Coronary artery (tissue), 2 donors: Measurements from ENCODE around the gene RMND5A.

Experiments used
- DNase-seq: peaks from one replicate; pipeline ENCODE4 v3.0.0-alpha.2; 2017; ENCODE audit warnings: low spot score
- H3K27ac ChIP-seq, 2 donors: fragments of 200-600 bp; sonication (generic); one replicate each; pipeline ENCODE4 v1.5.1; 2016 to 2019
- H3K4me3 ChIP-seq: fragments of 200-600 bp; sonication (generic); 2 replicates; pipeline ENCODE4 v1.5.1; 2016; ENCODE audit warnings: mild to moderate bottlenecking, moderate library complexity
- TF ChIP-seq, protein P1 (sequence below): fragments of 200-600 bp; sonication (generic); IDR thresholded peaks from one replicate; pipeline ENCODE4 v1.5.1; 2019; ENCODE audit warnings: antibody characterized with exemption

The RMND5A gene

DNA sequence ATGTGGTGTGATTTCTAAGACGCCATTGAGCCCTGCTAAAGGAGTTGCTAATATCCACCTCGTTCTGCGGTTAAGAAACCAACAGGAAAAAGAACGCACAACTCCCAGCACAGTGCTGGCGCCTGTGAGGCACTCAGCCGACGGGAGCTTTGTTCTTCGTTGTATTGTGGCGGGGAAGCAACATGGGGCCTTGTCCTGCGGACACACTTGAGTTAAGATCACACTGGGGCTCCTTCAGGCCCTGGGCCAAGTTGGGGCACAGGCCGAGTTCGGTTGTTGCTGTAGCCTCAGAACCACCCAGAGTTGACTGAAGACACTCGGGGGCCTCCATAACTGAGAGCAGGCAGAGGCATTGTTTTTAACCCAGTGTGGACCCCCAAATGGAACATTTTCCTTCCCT lies 101.2 kb downstream of the RMND5A start:
- no peak for DNase-seq
- Histone ChIP-seq H3K4me3 (no peak overlapping the region), H3K27ac (no peak overlapping the region)
- TF ChIP-seq, protein P1, sequence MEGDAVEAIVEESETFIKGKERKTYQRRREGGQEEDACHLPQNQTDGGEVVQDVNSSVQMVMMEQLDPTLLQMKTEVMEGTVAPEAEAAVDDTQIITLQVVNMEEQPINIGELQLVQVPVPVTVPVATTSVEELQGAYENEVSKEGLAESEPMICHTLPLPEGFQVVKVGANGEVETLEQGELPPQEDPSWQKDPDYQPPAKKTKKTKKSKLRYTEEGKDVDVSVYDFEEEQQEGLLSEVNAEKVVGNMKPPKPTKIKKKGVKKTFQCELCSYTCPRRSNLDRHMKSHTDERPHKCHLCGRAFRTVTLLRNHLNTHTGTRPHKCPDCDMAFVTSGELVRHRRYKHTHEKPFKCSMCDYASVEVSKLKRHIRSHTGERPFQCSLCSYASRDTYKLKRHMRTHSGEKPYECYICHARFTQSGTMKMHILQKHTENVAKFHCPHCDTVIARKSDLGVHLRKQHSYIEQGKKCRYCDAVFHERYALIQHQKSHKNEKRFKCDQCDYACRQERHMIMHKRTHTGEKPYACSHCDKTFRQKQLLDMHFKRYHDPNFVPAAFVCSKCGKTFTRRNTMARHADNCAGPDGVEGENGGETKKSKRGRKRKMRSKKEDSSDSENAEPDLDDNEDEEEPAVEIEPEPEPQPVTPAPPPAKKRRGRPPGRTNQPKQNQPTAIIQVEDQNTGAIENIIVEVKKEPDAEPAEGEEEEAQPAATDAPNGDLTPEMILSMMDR: no peak

DNA sequence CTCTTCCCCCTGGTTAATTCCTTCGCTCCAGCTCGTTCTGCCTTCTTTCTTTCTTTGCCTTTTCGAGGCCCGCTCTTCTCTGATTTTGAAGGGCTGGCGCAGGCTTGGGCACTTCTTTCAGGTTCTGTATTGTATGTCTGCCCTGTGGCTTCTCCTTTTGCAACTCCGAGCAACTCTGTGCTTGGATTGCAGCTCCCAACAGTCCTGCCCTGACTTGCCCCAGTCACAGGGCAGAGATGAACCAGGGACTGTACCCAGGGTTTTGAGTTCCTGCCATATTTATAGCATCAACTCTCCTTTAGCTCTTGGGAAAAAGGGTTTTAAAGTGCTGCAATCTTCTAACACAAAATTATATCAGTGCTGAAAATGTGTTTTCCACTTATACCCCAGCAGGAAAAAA lies 101.8 kb downstream of the RMND5A start:
- no peak for DNase-seq
- no peak overlapping the region for H3K27ac ChIP-seq
- H3K4me3 ChIP-seq: no peak overlapping the region
- TF ChIP-seq, protein P1: no peak

DNA sequence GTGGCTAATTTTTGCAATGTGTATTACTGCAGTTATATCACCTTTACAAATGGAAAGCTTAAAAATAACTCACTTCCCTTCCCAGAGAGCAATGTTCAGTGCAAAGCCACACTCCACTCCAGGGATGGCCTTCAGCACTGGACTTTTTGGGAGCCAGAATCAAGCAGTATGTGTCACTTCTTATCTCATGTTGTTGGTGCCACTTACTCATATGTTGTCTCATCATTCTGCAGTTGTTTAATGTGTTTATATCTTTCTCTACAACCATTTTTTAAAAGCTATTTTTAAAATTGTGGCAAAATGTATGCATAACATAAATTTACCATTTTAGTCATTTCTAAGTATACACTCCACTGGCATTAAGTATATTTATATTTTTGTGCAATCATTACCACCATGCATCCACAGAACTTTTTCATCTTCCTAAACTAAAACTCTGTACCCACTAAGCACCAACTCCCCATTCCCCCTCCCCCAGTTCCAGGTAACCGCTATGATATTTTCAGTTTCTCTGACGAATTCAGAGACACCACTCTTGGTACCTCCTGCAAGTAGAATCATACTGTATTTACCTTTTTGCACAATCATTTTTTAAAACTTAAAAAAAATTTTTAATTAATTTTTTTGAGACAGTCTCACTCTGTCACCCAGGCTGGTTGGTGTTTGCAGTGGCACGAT lies 102.7 kb downstream of the RMND5A start:
- DNase-seq: no peak
- no peak overlapping the region for H3K4me3 ChIP-seq
- TF ChIP-seq, protein P1: no peak
- H3K27ac ChIP-seq: no peak overlapping the region

DNA sequence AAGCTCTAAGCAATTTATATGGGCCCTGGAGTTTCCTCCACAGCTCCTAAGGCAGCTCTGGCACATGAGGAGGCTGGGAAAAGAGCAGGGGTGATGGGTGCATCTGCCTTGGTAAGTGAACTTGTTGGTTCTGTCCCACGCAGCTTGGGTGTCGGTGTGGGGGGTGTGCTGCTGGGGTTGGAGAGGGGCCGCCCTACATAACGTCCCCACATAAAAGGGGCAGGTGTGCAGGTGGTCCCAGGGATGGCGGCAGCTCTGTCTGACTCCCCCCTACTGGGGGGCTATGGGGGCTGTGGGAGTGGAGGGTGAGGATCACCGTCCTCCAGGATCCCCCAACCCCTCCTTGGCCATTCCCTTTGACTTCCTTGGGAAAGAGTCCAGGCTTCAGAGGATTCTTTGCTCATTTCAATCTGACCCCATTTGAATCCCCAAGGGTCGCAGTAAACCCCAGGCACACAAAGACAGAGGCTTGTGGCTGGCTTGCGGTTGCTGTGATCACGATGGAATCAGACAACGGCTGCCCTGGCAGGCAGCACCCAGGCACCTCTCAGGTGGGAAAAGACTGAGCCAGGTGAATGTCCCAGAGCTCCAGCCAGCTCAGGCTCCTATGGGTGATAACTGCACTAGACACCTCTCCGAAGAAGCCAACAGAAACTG lies 105.1 kb downstream of the RMND5A start:
- no peak overlapping the region for H3K27ac ChIP-seq
- no peak for DNase-seq
- no peak overlapping the region for H3K4me3 ChIP-seq
- TF ChIP-seq, protein P1: no peak

DNA sequence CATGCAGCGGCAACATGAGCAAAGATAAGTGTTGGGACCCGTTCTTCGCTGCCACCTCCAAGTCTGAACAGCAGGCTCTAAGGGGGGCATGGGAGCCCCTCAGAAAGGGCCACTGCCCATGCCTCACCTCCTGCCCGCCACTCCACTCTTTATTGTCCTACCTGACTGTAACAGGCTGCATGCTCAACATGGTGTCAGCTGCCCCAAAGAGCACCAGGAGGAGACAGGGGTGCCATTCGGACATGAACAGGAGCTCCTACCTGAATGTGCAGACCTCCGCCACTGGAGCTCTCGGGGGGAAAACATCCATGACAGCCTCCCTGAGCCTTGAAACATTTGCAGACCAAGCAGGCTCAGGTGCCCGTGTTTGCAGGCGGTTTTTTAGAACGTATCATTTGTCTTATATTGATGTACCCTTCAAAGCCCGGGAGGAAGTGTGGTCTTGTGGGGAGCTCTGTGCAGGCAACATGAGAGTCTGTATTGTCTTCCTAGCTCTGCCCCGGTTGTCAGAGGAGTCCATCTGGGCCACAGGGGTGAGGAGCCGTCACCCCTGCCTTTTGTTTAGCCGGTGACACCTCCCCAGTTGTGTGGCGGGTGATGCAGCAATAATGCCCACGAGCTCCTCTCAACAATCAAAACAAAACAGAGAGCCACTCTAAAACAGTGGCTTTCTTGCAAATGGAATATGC lies 105.7 kb downstream of the RMND5A start:
- TF ChIP-seq, protein P1: no peak

DNA sequence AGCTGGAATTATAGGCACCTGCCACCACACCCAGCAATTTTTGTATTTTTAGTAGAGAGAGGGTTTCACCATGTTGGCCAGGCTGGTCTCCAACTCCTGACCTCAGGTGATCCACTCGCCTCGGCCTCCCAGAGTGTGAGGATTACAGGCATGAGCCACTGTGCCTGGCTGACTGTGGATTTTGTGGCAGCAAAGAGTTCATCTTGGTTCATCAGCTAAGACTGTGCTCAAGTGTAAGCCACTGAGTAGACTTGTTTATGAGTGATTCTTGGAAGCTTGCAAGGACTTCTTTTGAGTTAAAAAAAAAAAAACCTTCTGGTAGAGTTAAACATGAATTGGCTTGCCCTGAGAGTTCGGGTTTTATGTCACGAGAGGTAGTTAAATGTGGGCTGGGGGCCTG lies 106.9 kb downstream of the RMND5A start:
- no peak for DNase-seq
- no peak overlapping the region for H3K27ac ChIP-seq
- TF ChIP-seq, protein P1: no peak

More for the DNA sequence above, 105.7 kb downstream of the RMND5A start:
- H3K4me3 ChIP-seq: no peak overlapping the region
- DNase-seq: no peak
- no peak overlapping the region for H3K27ac ChIP-seq

More for the DNA sequence above, 106.9 kb downstream of the RMND5A start:
- H3K4me3 ChIP-seq: no peak overlapping the region
